Measurements from ENCODE around the gene TRAPPC2L. TPM values are rescaled to one million over a fixed set of nuclear protein-coding genes. Genes with fewer than 3 reads are reported as not detected.
"Not testable (repeated sequence)": the region's sequence is repeated elsewhere in the genome, so short reads cannot be mapped to it uniquely, and the experiment has no call there.

The TRAPPC2L gene
- total and polyA plus RNA-seq, 2 experiments from 2014 or later, result 59.3 to 167 TPM

GRCh38 chr16:88888461-88889387 lies 31.8 kb downstream of the TRAPPC2L start (continued):
- no peak for TF ChIP-seq ZNF462 (CRISPR knock-in tag; IDR thresholded peaks at IDR 0.05)
- TF ChIP-seq POLR2AphosphoS5 (IDR thresholded peaks at IDR 0.05; ENCODE audit: low read depth), result no peak
- TF ChIP-seq STAT1 (IDR thresholded peaks at IDR 0.05; ENCODE audit: unreplicated experiment), result no peak
- no peak for TF ChIP-seq CREB1 (CRISPR knock-in tag; IDR thresholded peaks at IDR 0.05; ENCODE audit: low read depth)
- no peak for TF ChIP-seq NANOG (IDR thresholded peaks at IDR 0.05; ENCODE audit: borderline replicate concordance)
- no peak for TF ChIP-seq ZNF114 (CRISPR knock-in tag; IDR thresholded peaks at IDR 0.05)
- TF ChIP-seq, protein P1, sequence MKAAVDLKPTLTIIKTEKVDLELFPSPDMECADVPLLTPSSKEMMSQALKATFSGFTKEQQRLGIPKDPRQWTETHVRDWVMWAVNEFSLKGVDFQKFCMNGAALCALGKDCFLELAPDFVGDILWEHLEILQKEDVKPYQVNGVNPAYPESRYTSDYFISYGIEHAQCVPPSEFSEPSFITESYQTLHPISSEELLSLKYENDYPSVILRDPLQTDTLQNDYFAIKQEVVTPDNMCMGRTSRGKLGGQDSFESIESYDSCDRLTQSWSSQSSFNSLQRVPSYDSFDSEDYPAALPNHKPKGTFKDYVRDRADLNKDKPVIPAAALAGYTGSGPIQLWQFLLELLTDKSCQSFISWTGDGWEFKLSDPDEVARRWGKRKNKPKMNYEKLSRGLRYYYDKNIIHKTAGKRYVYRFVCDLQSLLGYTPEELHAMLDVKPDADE (IDR thresholded peaks at IDR 0.05), result no peak
- TF ChIP-seq JUNB (IDR thresholded peaks at IDR 0.05; ENCODE audit: unreplicated experiment), result no peak

DNA sequence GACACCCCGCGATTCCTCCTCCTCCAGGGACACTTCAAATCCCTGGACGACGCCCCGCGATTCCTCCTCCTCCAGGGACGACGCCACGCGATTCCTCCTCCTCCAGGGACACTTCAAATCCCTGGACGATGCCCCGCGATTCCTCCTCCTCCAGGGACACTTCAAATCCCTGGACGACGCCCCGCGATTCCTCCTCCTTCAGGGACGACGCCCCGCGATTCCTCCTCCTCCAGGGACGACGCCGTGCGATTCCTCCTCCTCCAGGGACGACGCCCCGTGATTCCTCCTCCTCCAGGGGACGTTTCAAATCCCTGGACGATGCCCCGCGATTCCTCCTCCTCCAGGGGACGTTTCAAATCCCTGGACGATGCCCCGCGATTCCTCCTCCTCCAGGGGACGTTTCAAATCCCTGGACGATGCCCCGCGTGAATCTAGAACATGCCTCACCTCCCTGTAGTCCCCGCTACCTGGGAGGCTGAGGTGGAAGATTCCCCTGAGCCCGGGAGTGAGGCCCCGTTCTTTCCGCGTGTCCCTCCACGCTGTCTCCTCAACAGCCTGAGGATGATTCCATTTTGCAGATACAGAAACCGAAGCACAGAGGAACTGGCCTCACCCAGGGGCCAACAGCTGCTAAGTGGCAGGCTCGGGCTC lies 32.9 kb downstream of the TRAPPC2L start:
- ATAC-seq; H3K4me1 Mint-ChIP-seq; H3K36me3 Mint-ChIP-seq (ENCODE audit: low read depth); H3K27ac Mint-ChIP-seq; H4K20me1 ChIP-seq (replicated peaks; ENCODE audit: insufficient read depth); H3K4me1 ChIP-seq (ENCODE audit: insufficient read depth); DNase-seq (ENCODE audit: low spot score); H3K9me2 ChIP-seq (ENCODE audit: insufficient read depth); H3K79me2 ChIP-seq (replicated peaks; ENCODE audit: insufficient read depth); H3K27me3 ChIP-seq (ENCODE audit: insufficient read depth); H2AFZ ChIP-seq; H3K4me3 Mint-ChIP-seq; H3F3A ChIP-seq (replicated peaks; ENCODE audit: low read depth); H3K4me2 ChIP-seq; H3K9me3 Mint-ChIP-seq; H3K4me3 ChIP-seq; H3K27ac ChIP-seq (ENCODE audit: low read depth); H3K36me3 ChIP-seq (ENCODE audit: insufficient read depth): not testable (repeated sequence)
- peaks cover 18% of the 10 kb centered on the region for H3K27me3 Mint-ChIP-seq (ENCODE audit: insufficient read depth, low read depth, poor library complexity)
